ENCODE results near the gene KIF3C.

Gene KIF3C

DNA sequence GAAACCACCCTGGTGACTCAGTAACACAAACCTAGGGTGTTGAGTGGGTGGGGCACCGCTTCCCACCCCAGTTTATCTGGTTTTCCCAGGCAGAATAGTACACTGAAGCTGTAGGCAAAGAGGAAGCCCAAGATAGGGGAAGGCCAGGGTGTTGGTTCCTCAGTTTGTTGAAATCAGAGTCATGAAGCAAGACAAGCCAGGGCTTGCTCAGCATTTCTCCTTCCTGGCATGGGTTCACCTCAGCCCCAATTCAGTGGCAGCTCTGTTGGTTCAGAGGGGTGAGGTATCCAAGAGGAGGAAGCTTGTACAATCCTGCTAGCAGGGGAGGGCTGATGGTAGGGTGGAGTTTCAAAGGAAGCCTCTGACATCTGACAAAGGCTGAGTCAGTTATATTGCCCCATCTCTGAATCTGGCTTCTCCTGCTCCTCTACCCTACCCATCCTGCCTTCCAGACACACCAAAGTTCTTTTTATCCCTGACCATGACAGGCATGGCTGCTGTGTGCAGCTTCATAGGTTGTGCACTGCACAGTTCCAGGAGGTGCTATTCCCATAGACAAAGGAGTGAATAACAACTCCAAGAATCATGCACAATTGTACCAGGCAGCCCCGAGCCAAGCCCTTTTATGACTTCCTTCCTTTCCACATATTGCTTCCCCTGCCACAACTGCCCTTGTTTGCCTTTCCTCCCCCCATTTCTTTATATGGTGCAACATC lies 26.7 kb upstream of the KIF3C start:
- TF ChIP-seq GATA3 (IDR thresholded peaks at IDR 0.05; ENCODE audit: low read depth, low read length) (no peak), GATA2 (IDR thresholded peaks at IDR 0.05; ENCODE audit: low read depth, low read length) (no peak)

- TF ChIP-seq GATA2 (IDR thresholded peaks at IDR 0.05; ENCODE audit: low read depth, low read length) = no peak
- no peak for TF ChIP-seq GATA3 (IDR thresholded peaks at IDR 0.05; ENCODE audit: low read depth, low read length)
These were observed 25.8 kb upstream of the KIF3C start for GRCh38 chr2:26008095-26008494.

DNA sequence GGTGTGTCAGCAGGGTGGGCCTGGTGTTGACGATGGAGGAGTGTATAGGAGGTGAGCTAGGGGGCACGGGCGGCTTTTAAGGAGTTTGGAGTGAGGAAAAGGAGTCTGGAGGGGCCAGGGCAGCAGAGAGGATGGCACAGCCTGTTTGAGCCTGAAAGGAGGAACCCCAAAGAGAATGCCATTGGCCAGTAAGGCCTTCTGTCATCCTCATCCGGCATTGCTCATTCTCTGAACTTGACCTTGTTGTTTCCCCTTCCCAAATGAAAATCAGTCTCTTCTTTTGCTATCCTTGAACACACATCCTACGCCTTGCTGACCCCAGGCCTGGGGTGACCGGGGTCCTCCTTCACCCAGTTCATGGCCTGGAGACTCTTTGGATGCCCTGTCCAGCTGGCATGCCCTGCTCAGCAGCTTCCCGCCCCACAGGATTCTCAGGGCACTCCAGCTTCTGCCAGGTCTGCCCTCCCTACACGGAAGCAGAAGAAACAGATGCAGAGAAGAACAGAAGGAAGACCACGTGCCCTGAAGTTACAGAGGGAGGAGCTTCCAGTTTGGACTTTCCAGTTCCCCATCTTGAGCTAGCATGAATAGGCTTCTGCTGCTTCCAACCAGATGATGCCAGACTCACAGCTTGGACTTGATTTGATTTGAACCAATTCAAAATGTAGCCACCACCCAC lies 20.5 kb upstream of the KIF3C start:
- TF ChIP-seq GATA2 (IDR thresholded peaks at IDR 0.05; ENCODE audit: low read depth, low read length) (no peak), GATA3 (IDR thresholded peaks at IDR 0.05; ENCODE audit: low read depth, low read length) (no peak)

- no peak for TF ChIP-seq GATA3 (IDR thresholded peaks at IDR 0.05; ENCODE audit: low read depth, low read length)
- no peak for TF ChIP-seq GATA2 (IDR thresholded peaks at IDR 0.05; ENCODE audit: low read depth, low read length)
These were observed 19.6 kb upstream of the KIF3C start for GRCh38 chr2:26001743-26002351.

DNA sequence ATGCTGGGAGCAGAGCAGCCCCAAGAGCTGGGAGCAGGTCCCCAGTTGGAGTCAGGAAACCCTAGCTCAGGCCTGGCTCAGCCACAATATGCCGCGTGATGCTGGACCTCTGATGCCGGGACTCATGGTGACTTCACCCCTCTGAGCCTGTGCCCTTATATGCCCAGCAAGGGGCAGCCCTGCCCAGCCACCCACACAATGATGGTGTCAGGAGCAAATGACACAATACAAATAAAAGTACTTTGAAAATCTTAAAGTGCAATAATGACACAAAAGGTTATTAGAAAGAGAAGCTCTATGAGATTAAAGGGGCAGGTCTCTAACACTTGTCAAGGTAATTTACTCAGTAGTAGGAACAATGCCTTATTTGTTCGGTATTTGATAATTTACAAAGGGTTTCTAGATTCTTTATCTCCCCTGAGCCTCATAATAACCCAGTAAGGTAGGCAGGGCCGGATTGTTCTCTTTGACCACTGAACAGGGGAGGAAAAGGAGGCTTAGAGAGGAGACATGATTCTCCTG lies 18.3 kb upstream of the KIF3C start:
- TF ChIP-seq GATA2 (IDR thresholded peaks at IDR 0.05; ENCODE audit: low read depth, low read length) = no peak
- TF ChIP-seq GATA3 (IDR thresholded peaks at IDR 0.05; ENCODE audit: low read depth, low read length) = no peak

- TF ChIP-seq GATA3 (IDR thresholded peaks at IDR 0.05; ENCODE audit: low read depth, low read length) (no peak), GATA2 (IDR thresholded peaks at IDR 0.05; ENCODE audit: low read depth, low read length) (no peak)
These were observed 14.5 kb upstream of the KIF3C start for GRCh38 chr2:25996844-25997243.

- TF ChIP-seq GATA2 (IDR thresholded peaks at IDR 0.05; ENCODE audit: low read depth, low read length) (no peak), GATA3 (IDR thresholded peaks at IDR 0.05; ENCODE audit: low read depth, low read length) (no peak)
These were observed 12.2 kb upstream of the KIF3C start for GRCh38 chr2:25994509-25994908.

DNA sequence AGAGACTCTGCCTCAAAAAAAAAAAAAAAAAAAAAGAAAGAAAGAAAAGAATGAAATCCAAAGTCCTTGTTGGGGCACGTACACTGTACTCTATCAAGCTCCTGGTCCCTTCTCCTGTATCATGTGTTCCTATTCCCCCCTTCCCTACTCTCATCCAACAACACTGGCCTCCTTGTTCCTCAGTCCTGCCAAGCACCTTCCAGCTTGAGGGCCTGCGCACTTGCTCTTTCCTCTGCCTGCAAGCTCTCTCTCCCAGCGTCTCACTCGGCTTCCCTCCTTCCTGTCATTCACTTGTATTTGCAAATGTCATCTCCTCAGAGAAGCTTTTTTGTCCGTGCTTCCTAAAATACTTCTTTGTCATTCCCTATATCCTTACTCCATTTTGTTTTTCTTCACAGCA lies 10.8 kb upstream of the KIF3C start:
- TF ChIP-seq GATA3 (IDR thresholded peaks at IDR 0.05; ENCODE audit: low read depth, low read length) = no peak
- TF ChIP-seq GATA2 (IDR thresholded peaks at IDR 0.05; ENCODE audit: low read depth, low read length) = no peak

DNA sequence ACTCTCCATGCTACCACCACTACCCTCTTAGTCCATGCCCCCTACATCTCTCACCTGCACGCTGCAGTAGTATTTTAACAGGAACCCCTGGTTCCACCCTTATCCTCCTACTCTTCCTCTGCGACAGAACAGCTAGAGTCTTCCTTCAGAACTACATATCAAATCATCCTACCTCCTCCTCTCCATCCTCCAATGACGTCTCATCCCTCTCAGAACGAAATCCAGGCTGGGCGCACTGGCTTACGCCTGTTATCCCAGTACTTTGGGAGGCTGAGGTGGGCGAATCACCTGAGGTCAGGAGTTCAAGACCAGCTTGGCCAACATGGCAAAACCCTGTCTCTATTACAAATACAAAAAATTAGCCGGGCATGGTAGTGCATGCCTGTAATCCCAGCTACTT lies 10.3 kb upstream of the KIF3C start:
- no peak for TF ChIP-seq GATA3 (IDR thresholded peaks at IDR 0.05; ENCODE audit: low read depth, low read length)
- no peak for TF ChIP-seq GATA2 (IDR thresholded peaks at IDR 0.05; ENCODE audit: low read depth, low read length)

- TF ChIP-seq GATA3 (IDR thresholded peaks at IDR 0.05; ENCODE audit: low read depth, low read length) = no peak
- no peak for TF ChIP-seq GATA2 (IDR thresholded peaks at IDR 0.05; ENCODE audit: low read depth, low read length)
These were observed 9.7 kb upstream of the KIF3C start for GRCh38 chr2:25991965-25992364.

DNA sequence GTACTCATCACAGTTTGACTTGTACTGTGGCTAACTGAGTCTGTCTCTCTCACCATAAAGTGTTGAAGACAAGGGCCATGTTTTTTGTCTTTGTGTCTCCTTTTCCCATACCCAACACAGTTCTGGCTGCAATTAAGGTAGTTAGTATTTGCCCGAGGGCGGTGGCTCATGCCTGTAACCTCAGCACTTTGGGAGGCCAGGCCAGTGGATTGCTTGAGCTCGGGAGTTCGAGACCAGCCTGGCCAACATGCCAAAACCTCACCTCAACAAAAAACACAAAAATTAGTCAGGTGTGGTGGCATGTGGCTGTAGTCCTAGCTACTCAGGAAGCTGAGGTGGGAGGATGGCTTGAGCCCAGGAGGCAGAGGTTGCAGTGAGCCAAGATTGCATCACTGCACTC lies 6.9 kb upstream of the KIF3C start:
- TF ChIP-seq GATA2 (IDR thresholded peaks at IDR 0.05; ENCODE audit: low read depth, low read length) (no peak), GATA3 (IDR thresholded peaks at IDR 0.05; ENCODE audit: low read depth, low read length) (no peak)

- TF ChIP-seq GATA3 (IDR thresholded peaks at IDR 0.05; ENCODE audit: low read depth, low read length) (no peak), GATA2 (IDR thresholded peaks at IDR 0.05; ENCODE audit: low read depth, low read length) (no peak)
These were observed 5.8 kb upstream of the KIF3C start for GRCh38 chr2:25988134-25988533.

DNA sequence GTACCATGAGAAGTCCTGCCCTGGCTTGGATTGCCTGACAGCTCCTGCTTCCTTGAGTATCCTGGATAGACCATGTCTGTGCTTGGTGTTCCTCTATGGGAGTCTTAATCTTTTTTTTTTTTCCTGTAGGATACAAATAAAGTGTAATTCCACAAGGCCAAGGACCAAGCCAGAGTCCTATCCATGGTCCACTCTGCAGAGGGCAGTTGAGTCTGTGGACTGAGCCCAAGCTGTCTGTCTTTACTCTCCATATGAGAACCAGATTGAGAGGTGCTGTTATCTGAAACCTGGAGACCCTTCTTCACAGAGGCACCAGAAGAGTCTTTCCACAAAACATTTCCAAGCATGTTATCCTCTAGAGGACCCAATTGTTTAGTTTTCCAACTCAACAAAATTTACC lies 1.4 kb upstream of the KIF3C start:
- TF ChIP-seq GATA2 (IDR thresholded peaks at IDR 0.05; ENCODE audit: low read depth, low read length) (no peak), GATA3 (IDR thresholded peaks at IDR 0.05; ENCODE audit: low read depth, low read length) (no peak)

DNA sequence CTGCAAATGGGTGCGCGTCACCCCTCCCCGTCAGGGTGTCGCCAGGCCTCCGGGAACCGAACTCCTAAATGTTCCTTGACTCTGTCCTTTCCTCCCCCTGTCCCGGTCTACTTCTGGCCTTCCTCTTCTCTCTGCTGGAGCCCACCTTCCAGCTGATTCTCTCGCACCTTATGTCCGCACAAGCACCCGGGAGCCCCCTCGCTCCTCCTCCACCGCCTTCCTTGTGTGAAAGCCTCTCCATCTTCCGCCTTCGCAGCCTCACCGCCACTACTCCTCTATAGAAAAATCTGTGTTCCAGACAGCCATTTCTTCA lies 627 bp upstream of the KIF3C start:
- no peak for TF ChIP-seq GATA2 (IDR thresholded peaks at IDR 0.05; ENCODE audit: low read depth, low read length)
- TF ChIP-seq GATA3 (IDR thresholded peaks at IDR 0.05; ENCODE audit: low read depth, low read length) = no peak

Data from SH-SY5Y (cell line).